DOHH2 (cell line): ENCODE results near the gene SERPINF2.

ENCODE experiments used
- H3F3A ChIP-seq: fragments of 200-600 bp; sonication (generic), shearing (Covaris generic); 2 replicates; pipeline ENCODE4 v1.6.0; 2016; ENCODE audit warnings: antibody characterized with exemption, mild to moderate bottlenecking; ENCODE audit not compliant: control insufficient read depth, insufficient read depth
- H3K27ac ChIP-seq: fragments of 200-600 bp; sonication (generic); 2 replicates; pipeline ENCODE4 v1.5.1; 2014; ENCODE audit warnings: low read depth, mild to moderate bottlenecking, low read length, moderate library complexity
- H3K27me3 ChIP-seq: fragments of 200-600 bp; sonication (generic); 2 replicates; pipeline ENCODE4 v1.6.1; 2014; ENCODE audit warnings: mild to moderate bottlenecking, low read length, mixed read lengths; ENCODE audit not compliant: control insufficient read depth
- H3K36me3 ChIP-seq: fragments of 200-600 bp; sonication (generic); 2 replicates; pipeline ENCODE4 v1.6.1; 2014; ENCODE audit warnings: mild to moderate bottlenecking, low read length, moderate library complexity, mixed read lengths; ENCODE audit not compliant: control insufficient read depth
- H3K4me1 ChIP-seq: fragments of 200-600 bp; sonication (generic); 2 replicates; pipeline ENCODE4 v1.6.1; 2014; ENCODE audit warnings: mild to moderate bottlenecking, low read length, mixed read lengths; ENCODE audit not compliant: control insufficient read depth
- H3K4me2 ChIP-seq: fragments of 200-600 bp; sonication (generic); 2 replicates; pipeline ENCODE4 v1.6.0; 2014; ENCODE audit warnings: mild to moderate bottlenecking, low read length, moderate library complexity
- H3K4me3 ChIP-seq: fragments of 200-600 bp; sonication (generic); 2 replicates; pipeline ENCODE4 v1.5.1; 2014; ENCODE audit warnings: mild to moderate bottlenecking, low read length, mixed read lengths
- H3K79me2 ChIP-seq: fragments of 200-600 bp; sonication (generic); 2 replicates; pipeline ENCODE4 v1.6.1; 2014; ENCODE audit warnings: mild to moderate bottlenecking, low read length, mixed read lengths; ENCODE audit not compliant: control insufficient read depth
- H3K9me2 ChIP-seq: fragments of 200-600 bp; sonication (generic); replicated peaks from 2 replicates; pipeline ENCODE4 v1.6.1; 2014; ENCODE audit warnings: mild to moderate bottlenecking, low read length, mixed read lengths; ENCODE audit not compliant: control insufficient read depth
- H3K9me3 ChIP-seq: fragments of 200-600 bp; sonication (generic); 2 replicates; pipeline ENCODE4 v1.6.1; 2014; ENCODE audit warnings: antibody characterized with exemption, low read length, mixed read lengths; ENCODE audit not compliant: control insufficient read depth, insufficient read depth
- H4K20me1 ChIP-seq: fragments of 200-600 bp; sonication (generic); 2 replicates; pipeline ENCODE4 v1.6.0; 2014; ENCODE audit warnings: low read depth, mild to moderate bottlenecking, antibody characterized with exemption, low read length, moderate library complexity; ENCODE audit not compliant: control insufficient read depth, insufficient read depth
- EZH2phosphoT487 ChIP-seq: fragments of 200-600 bp; sonication (generic); IDR thresholded peaks from 2 replicates; pipeline ENCODE4 v1.6.1; 2017; ENCODE audit warnings: borderline replicate concordance, mild to moderate bottlenecking, antibody characterized with exemption, low read length, moderate library complexity, mixed read lengths
- TF ChIP-seq, protein P1 (sequence below): fragments of 200-600 bp; sonication (generic); IDR thresholded peaks from one replicate; pipeline ENCODE4 v1.5.1; 2014; ENCODE audit warnings: antibody characterized with exemption, mild to moderate bottlenecking, low read depth, low read length; ENCODE audit not compliant: poor library complexity, severe bottlenecking

The SERPINF2 gene

DNA sequence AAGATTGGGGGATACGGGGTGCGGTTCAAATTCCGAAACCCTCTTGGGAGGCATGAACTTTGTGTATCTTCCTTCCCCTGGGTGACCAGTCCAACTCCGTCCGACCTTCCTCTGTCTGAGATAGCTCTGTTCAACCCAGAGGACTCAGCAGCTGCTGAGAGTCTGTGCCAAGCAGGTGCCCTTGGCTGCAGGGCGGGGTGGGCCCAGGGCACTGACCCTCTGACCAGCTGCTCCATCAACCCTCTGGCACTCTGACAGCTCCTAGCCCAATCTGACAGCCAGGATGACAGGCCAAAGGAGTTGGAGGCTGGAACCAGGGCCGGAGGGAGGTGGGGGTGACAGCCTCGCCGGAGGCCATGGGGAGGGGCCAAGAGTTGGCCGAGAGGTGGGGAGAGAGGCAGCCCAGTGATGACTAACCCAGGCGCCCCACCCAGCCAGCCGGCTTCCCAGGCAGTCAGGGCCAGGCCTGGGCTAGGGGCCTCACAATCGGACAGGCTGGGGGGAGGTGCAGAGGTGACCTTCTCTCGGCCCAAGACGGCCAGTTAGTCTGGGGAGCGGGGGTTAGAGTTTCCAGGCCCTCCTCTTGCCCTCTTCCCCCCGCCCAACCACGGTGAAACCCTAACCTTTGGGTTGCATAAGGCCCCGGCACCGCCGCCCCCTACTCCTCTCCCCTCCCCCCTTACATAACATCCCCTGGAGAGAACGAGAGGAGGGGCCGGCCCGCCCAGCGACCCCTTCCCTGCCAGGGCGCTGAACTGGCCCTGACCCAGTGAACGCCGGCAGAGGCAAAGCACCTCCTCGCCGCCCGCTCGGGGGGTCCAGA is 27.5 kb upstream of the SERPINF2 start:
- H4K20me1 ChIP-seq, result no peaks in the 10 kb centered on the region
- no peaks in the 10 kb centered on the region for H3K9me3 ChIP-seq
- H3K4me2 ChIP-seq, result peak overlapping the region; percentile 93
- no peak overlapping the region for H3K27ac ChIP-seq
- peaks cover 7% of the 10 kb centered on the region for H3F3A ChIP-seq
- H3K9me2 ChIP-seq, result no peaks in the 10 kb centered on the region
- peaks cover 42% of the 10 kb centered on the region for H3K27me3 ChIP-seq
- H3K36me3 ChIP-seq, result no peaks in the 10 kb centered on the region
- TF ChIP-seq, protein P1, sequence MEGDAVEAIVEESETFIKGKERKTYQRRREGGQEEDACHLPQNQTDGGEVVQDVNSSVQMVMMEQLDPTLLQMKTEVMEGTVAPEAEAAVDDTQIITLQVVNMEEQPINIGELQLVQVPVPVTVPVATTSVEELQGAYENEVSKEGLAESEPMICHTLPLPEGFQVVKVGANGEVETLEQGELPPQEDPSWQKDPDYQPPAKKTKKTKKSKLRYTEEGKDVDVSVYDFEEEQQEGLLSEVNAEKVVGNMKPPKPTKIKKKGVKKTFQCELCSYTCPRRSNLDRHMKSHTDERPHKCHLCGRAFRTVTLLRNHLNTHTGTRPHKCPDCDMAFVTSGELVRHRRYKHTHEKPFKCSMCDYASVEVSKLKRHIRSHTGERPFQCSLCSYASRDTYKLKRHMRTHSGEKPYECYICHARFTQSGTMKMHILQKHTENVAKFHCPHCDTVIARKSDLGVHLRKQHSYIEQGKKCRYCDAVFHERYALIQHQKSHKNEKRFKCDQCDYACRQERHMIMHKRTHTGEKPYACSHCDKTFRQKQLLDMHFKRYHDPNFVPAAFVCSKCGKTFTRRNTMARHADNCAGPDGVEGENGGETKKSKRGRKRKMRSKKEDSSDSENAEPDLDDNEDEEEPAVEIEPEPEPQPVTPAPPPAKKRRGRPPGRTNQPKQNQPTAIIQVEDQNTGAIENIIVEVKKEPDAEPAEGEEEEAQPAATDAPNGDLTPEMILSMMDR, result no peak
- TF ChIP-seq EZH2phosphoT487, result no peak
- H3K79me2 ChIP-seq, result no peaks in the 10 kb centered on the region
- peak overlapping the region; percentile 84 for H3K4me3 ChIP-seq
- peaks cover 43% of the 10 kb centered on the region for H3K4me1 ChIP-seq

DNA sequence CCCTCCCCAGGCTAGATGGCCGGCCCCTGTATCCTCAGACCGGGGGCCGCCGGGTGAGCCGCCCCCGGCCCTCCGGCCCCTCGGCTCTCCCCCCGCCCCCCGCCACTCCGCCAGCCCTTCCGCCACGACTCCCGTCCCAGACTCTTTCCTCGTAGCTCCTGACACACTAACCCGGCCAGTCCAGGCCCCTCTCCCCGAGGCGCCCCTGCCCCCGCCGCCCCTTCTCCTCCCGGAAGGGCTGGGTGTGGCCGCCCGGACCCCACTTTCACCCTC is 26.9 kb upstream of the SERPINF2 start:
- Histone ChIP-seq H3K4me3 (peak overlapping the region; percentile 84), H3K9me2 (no peaks in the 10 kb centered on the region), H3K4me2 (peak overlapping the region; percentile 93), H3F3A (peaks cover 7% of the 10 kb centered on the region), H4K20me1 (no peaks in the 10 kb centered on the region), H3K4me1 (peaks cover 46% of the 10 kb centered on the region), H3K36me3 (no peaks in the 10 kb centered on the region), H3K27me3 (peaks cover 37% of the 10 kb centered on the region), H3K9me3 (no peaks in the 10 kb centered on the region), H3K27ac (no peak overlapping the region), H3K79me2 (no peaks in the 10 kb centered on the region)
- no peak for TF ChIP-seq EZH2phosphoT487
- TF ChIP-seq, protein P1, result no peak

DNA sequence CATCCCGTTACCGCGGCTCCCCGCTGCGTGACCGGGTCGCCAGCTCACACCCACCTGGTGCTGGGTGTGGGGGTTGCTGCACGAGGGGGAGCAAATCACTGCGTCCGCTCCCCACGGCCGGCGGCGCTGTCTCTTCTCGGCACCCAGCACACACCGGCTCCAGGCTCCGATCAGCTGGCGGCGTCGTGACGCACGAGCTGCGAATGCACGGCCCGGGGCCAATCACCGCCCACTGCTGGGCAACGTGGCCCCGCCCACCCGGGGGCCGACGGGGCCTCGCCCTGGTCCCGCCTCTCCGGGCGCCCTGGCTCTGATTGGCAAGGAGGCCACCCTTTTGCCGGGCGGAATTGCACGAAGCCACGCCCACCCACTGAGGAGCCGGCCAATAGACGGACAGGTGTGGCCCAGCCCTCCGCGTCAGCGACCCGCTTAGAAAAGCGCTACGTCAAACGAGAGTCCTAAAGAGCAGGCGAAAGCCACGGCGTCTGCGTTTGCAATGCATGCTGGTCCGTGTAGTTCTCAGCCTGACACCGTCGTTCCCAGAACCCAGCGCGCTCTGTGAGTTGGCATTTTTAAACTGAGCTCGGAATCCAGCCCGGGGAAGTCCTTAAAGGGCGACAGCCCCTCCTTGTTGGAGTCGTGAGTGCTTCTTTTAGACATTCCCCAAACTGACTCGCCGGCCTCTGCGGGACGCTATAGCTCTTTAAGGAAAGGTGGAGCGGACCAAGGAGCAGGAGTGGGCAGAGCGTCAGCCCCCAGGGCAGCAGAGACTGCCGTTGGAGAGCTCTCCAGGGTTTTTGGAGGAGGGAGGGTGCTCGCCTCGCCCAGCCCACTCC is 26.4 kb upstream of the SERPINF2 start:
- peaks cover 33% of the 10 kb centered on the region for H3K27me3 ChIP-seq
- H3F3A ChIP-seq, result peaks cover 10% of the 10 kb centered on the region
- no peaks in the 10 kb centered on the region for H3K9me2 ChIP-seq
- H3K9me3 ChIP-seq, result no peaks in the 10 kb centered on the region
- H4K20me1 ChIP-seq, result no peaks in the 10 kb centered on the region
- peak overlapping the region; percentile 93 for H3K4me2 ChIP-seq
- no peaks in the 10 kb centered on the region for H3K79me2 ChIP-seq
- TF ChIP-seq, protein P1, result peak; percentile 28
- no peak for TF ChIP-seq EZH2phosphoT487
- peak overlapping the region; percentile 82 for H3K27ac ChIP-seq
- peak overlapping the region; percentile 84 for H3K4me3 ChIP-seq
- H3K4me1 ChIP-seq, result peaks cover 51% of the 10 kb centered on the region
- no peaks in the 10 kb centered on the region for H3K36me3 ChIP-seq
